Lower leg skin (tissue), 3 donors: Measurements from ENCODE around the gene TMEM233.

Source experiments
- POLR2A ChIP-seq, 2 donors: fragments of 450-650 bp; IDR thresholded peaks; one replicate each; pipeline ENCODE4 v1.6.1; 2016 to 2017; ENCODE audit warnings: antibody characterized with exemption in 2 of 2, mild to moderate bottlenecking in 1 of 2, moderate library complexity in 1 of 2
- TF ChIP-seq, protein P1 (sequence below), 3 donors: fragments of 450-650 bp; IDR thresholded peaks; one replicate each; pipeline ENCODE4 v1.5.1; 2016; ENCODE audit warnings: antibody characterized with exemption in 3 of 3, mild to moderate bottlenecking in 3 of 3, moderate library complexity in 2 of 3

DNA sequence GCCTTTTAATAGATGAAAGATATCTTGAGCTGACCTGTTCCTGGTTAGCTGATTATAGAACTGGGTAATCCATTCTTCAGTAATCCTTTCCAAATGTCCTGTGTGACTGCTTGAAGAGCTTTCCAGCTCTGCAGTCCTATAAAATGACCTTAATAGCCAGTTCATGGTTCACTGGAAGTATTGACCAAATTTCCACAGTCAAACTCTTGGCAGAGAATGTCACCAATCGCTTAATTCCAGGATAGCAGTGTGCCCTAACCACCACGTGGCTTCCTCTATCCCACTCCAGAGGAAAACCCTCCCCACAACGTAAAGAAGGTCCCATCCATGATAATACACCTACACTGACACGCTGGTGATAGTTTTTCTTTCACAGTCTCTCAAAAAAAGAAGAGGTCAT lies 91.8 kb downstream of the TMEM233 start:
- TF ChIP-seq, protein P1, sequence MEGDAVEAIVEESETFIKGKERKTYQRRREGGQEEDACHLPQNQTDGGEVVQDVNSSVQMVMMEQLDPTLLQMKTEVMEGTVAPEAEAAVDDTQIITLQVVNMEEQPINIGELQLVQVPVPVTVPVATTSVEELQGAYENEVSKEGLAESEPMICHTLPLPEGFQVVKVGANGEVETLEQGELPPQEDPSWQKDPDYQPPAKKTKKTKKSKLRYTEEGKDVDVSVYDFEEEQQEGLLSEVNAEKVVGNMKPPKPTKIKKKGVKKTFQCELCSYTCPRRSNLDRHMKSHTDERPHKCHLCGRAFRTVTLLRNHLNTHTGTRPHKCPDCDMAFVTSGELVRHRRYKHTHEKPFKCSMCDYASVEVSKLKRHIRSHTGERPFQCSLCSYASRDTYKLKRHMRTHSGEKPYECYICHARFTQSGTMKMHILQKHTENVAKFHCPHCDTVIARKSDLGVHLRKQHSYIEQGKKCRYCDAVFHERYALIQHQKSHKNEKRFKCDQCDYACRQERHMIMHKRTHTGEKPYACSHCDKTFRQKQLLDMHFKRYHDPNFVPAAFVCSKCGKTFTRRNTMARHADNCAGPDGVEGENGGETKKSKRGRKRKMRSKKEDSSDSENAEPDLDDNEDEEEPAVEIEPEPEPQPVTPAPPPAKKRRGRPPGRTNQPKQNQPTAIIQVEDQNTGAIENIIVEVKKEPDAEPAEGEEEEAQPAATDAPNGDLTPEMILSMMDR (IDR thresholded peaks at IDR 0.05) = no peak
- no peak for TF ChIP-seq POLR2A (IDR thresholded peaks at IDR 0.05)
